ENCODE measurements around the gene DNAJB13.

- no peak for TF ChIP-seq CTCF (conservative IDR thresholded peaks at IDR 0.05; ENCODE audit: low read length)
- TF ChIP-seq EZH2phosphoT487 (IDR thresholded peaks at IDR 0.05; ENCODE audit: borderline replicate concordance, low read depth, low read length) = no peak
Observed at GRCh38 chr11:73929388-73929787, 21.4 kb upstream of the DNAJB13 start.
